GM19099 (cell line): ENCODE measurements around the gene P4HA1.

ENCODE experiments used
- POLR2A ChIP-seq: IDR thresholded peaks from 3 replicates; pipeline ENCODE4 v1.6.1; 2011; ENCODE audit warnings: low read depth; ENCODE audit not compliant: insufficient read length; ENCODE audit errors: extremely low read depth

P4HA1 gene

GRCh38 chr10:73065441-73065840, 31.2 kb downstream of the P4HA1 start:
- no peak for TF ChIP-seq POLR2A

GRCh38 chr10:73061743-73062142, 34.9 kb downstream of the P4HA1 start:
- no peak for TF ChIP-seq POLR2A

DNA sequence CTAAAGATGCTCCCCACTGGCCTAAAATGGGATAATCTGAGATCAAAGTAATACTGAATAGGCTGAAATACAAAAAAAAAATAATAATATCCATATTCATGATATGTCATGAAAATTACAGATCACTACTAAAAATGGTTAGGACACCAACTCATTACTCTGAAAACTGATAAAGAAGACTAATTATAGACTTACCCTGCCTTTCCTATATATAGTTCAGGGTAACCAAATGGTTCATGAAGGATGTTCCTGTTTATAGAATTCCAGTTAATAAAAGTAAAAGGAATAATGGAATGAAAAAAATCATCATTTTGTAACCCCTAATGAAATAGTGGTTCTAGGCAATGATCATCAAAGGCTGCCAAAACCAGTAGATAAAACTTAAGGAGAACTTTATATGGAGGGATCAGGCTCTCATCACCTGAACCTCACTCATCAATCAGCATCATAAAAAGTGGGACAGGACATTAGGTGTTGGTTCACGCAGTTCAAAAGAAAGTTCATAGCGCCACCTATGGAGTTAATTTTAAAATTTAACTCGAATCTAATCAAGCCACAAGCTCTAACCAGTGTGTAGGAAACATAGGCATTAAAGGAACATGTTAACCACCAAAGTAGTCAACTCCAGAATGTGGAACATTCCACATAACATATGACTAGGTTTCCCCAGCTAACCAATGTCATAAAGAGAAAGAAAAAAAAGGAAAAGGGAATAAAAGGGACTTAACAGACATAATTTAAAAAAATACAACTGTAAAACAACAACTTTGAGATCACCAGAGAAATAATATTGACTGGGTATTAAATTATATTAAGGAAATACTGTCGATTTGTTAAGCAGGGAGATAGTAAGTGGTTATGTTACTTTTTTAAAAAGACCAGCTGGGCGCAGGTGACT, 35.7 kb downstream of the P4HA1 start:
- no peak for TF ChIP-seq POLR2A

GRCh38 chr10:73060173-73060572, 36.5 kb downstream of the P4HA1 start:
- TF ChIP-seq POLR2A = no peak

DNA sequence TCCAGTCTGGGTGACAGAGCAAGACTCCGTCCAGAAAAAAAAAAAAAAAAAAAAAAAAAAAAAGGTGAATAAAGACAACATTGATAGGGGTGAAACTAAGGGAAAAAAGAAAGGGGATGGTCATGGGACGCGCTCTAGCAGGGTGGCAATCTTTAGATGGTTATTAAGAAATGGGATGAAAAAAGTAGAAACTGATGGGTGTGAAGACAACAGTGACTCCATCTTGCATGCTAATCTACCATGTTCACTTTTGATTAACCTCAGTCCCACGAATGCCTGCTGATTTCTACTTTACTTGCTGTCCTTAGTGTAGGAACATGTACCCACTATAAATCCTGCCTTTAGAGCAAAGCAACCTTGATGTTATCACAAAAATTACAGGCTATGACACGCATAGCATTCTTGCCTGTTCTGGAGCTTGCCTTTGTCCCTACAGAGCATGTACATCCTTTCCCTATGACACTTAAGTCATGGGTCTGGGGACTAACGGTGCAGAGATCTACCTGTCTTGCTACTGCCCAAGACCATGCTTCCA, 38.5 kb downstream of the P4HA1 start:
- no peak for TF ChIP-seq POLR2A

- no peak for TF ChIP-seq POLR2A
Observed at GRCh38 chr10:73054286-73054685, 42.4 kb downstream of the P4HA1 start.

- TF ChIP-seq POLR2A = no peak
Observed at GRCh38 chr10:73053275-73053674, 43.4 kb downstream of the P4HA1 start.

DNA sequence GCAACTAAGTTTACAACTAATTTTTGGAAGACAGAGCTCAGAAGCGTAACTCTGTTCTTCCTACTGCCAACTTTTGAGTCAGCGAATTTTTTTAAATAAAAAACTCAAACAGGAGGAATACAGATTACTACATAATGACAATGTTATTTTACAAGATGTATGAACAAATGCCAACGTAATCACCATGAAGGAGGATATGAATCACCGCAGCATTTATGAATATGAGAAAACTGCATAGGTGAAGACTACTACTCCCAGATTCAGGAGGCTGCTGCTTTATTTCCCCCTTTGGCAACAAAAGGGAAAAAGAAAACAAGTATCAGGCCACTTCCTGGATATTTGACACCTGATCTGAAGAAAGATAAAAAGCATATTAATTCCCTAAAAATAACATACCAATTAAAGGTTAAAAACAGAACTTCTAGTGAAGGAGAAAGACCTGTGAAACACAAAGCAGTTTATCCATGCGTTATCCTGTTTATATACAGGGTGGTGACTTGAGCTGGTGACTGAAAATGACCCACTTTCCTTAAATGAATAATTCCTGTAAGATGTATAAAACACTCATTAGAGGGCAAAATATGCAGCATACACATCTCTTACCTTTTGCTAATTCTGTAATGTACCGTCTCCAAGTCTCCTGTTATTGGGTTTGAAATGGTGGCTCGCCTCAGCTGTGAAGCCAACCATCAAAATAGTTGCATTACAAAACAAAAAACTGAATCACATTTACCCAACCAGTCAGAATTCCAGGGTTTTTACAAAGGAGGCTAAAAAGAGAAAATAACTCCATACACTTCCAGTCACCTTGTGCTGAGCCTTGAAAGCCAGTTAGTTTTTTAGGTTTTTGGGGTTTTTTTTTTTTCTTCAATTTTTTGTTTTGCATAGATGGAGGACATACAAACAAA, 52.0 kb downstream of the P4HA1 start:
- no peak for TF ChIP-seq POLR2A

DNA sequence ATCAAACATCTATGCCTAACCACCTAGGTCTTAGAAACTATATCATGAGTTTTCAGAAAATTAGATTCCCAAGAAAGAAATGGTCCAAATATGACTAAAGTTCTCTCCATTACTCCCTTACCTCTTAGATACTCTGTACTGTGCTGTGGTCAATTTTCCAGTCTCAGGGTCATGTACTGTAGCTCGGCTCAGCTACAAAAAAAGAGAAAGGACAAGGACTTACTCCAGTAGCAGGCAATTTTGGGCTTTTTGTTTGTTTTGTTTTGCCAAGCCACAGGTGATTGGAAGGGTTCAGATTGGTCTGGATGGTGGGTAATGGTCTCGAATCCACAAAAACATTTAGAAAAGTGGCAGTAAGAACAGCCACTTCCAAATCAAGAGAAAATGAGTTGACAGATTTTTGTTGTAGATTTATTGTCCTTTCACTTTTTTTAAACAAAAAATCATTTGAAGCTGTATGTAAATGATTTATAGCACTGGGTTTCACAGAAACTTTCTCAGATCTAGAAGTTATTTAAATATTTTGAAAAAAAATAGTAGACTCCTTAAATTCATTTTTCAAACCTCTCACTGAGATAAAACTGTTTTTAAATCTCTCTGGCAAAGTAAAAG, 52.8 kb downstream of the P4HA1 start:
- no peak for TF ChIP-seq POLR2A

DNA sequence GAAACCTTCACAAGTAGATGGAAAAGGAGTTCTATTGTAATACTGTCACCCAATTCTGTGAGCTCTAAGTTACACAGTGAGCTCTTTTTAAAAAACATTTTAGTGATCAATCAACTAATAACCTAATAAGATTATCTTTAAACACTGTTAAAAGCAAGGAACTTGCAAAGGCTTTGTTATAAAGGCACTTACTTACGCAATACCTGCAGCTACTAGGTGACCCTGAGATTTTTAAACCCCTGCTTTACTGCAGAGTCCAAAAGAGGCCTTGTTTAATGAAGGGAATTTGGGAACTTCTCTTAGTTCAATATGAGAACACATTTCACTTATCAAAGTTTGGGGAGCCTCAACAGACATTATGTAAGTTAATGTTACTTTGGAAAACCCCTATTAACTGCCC, 53.3 kb downstream of the P4HA1 start:
- TF ChIP-seq POLR2A = no peak

DNA sequence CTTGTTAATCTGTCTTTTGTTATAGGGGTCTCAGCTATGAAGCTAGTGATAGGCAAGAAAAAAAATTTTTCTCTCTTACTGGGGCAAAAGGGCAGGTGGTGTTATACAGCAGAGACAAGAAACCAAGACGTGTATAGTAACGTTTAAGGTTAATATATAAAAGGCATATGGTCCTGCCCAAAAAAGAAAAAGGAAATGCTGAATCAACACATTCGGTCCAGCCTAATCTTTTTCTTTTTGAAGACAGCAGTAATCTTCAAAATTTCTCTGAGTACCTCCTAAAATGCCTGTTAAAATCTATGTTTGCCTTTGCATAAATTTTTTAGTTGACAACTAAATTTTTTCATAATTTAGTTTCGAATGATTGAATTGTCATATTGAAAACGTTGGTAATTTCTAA, 54.5 kb downstream of the P4HA1 start:
- TF ChIP-seq POLR2A = no peak

GRCh38 chr10:73039635-73040034, 57.0 kb downstream of the P4HA1 start:
- no peak for TF ChIP-seq POLR2A

DNA sequence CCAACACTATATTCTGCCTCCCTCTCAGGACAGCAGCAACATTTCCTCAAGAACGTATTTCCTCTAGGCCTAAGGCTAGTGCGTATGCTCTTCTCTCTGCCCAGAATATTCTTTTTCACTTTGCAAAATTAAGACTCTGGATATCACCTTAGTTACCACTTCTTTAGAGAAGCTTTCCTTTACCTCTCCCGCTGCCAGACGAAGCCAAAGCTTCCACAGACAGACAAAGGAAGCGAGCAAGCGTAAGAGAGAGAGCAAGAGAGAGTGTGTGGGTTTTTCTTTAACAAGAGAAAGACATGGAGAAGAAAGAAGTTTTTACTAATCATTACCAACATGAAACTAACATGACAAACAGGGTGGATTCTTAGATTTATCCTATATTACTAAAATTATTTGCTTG, 64.1 kb downstream of the P4HA1 start:
- TF ChIP-seq POLR2A = no peak

- TF ChIP-seq POLR2A = no peak
Observed at GRCh38 chr10:73021050-73021449, 75.6 kb downstream of the P4HA1 start.

DNA sequence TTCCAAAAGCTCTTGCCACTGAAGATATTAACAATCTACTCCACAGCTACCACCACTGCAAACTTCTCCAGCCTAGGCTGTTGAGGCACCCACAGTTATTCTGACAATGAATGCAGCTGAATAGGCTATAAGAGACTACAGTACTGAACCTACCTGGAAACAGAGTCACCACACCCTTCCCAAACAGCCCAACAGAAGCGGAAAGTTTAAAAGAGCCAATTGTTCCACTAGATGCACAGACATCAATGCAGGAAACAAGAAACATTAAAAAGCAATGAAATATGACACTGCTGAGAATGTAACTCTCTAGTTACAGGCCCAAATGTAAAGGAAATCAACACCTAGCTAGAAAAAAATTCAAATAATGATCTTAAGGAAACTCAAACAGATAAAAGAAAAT, 77.6 kb downstream of the P4HA1 start:
- TF ChIP-seq POLR2A = no peak

DNA sequence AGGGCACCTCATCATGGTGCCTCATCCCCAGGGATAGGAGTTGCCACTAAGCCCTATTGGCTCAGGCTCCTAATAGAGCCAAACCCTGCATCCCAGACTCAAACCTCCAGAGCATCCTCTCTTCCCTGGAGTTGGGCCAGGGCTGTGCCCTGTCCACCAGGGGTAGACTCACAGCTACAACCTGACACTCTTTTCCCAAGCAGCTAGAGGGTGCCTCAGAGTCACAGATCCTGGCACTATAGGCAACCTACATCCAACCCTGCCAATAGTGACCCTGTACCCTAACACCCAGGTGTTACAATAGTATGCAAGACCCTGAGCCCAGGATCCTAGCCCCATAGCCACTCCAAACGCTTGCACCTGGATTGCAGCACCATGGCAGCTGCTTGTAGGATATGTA, 78.0 kb downstream of the P4HA1 start:
- TF ChIP-seq POLR2A = no peak

GRCh38 chr10:73017955-73018480, 78.6 kb downstream of the P4HA1 start:
- TF ChIP-seq POLR2A = no peak
